DMS53 treated with DMSO at 0.1 percent for 48 hours (cell line): ENCODE data around the gene EIF2B5.

Experiments used
- DNase-seq: peaks from one replicate; lab custom pipeline; 2025; ENCODE audit not compliant: unreplicated experiment; lab: John Stamatoyannopoulos, UW

The EIF2B5 gene

GRCh38 chr3:184192889-184193288, 57.7 kb downstream of the EIF2B5 start:
- DNase-seq = no peak

GRCh38 chr3:184193991-184194539, 58.9 kb downstream of the EIF2B5 start:
- no peak for DNase-seq
